Measurements from ENCODE around the gene SERPINA12. TPM values are rescaled to one million over a fixed set of nuclear protein-coding genes. Genes with fewer than 3 reads are reported as not detected.

SERPINA12 gene
- polyA plus RNA-seq, 1 donor from 2014 or later: not detected

DNA sequence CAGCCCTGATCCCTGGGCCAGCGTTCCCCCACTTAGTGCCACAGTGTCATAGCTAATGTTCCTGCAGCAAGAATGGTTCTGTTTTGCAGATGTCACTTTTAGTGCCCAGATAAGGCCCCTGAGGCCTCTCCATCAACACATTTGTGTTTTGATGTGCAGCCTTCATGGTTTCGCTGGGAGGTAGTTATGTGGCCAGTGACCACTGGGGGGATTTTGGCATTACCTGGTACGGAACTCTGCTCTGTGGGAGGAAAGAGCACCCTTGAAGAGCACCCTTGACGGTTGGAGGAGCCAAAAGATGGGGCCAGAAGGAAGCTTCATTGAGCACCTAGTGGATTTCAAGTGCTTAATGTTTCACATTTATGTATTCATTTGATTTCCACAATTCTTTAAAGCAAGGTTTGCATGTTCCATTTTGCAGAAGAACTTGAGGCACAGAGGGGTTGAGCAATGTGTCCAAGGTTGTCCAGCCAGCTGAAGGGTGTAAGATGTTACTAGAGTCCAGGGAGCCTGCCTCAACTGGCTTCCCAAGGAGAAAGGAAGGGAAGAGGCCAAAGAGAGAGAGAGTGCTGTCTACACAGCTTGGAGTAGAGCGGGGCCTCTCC is 69.7 kb downstream of the SERPINA12 start:
- H3K4me3 ChIP-seq (ENCODE audit: low read length): no peak overlapping the region
- H2AFZ ChIP-seq (ENCODE audit: low read depth, low read length): no peak overlapping the region
- H3K4me2 ChIP-seq (ENCODE audit: low read length): no peak overlapping the region
- no peaks in the 10 kb centered on the region for H3F3A ChIP-seq (ENCODE audit: insufficient read depth, low read length, poor library complexity, severe bottlenecking)
- no peaks in the 10 kb centered on the region for H3K9me3 ChIP-seq (ENCODE audit: low read length)
- H3K27ac ChIP-seq (ENCODE audit: low read length): no peak overlapping the region
- no peak for TF ChIP-seq POLR2AphosphoS5 (IDR thresholded peaks at IDR 0.05)
- TF ChIP-seq, protein P1, sequence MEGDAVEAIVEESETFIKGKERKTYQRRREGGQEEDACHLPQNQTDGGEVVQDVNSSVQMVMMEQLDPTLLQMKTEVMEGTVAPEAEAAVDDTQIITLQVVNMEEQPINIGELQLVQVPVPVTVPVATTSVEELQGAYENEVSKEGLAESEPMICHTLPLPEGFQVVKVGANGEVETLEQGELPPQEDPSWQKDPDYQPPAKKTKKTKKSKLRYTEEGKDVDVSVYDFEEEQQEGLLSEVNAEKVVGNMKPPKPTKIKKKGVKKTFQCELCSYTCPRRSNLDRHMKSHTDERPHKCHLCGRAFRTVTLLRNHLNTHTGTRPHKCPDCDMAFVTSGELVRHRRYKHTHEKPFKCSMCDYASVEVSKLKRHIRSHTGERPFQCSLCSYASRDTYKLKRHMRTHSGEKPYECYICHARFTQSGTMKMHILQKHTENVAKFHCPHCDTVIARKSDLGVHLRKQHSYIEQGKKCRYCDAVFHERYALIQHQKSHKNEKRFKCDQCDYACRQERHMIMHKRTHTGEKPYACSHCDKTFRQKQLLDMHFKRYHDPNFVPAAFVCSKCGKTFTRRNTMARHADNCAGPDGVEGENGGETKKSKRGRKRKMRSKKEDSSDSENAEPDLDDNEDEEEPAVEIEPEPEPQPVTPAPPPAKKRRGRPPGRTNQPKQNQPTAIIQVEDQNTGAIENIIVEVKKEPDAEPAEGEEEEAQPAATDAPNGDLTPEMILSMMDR (IDR thresholded peaks at IDR 0.05; ENCODE audit: poor library complexity, severe bottlenecking): no peak
- no peak for TF ChIP-seq TAF1 (IDR thresholded peaks at IDR 0.05; ENCODE audit: low read depth)
- TF ChIP-seq EZH2 (IDR thresholded peaks at IDR 0.05; ENCODE audit: borderline replicate concordance, insufficient read depth, low read length, poor library complexity, severe bottlenecking): no peak
- TF ChIP-seq MXI1 (conservative IDR thresholded peaks at IDR 0.05; ENCODE audit: poor library complexity, severe bottlenecking): no peak
- TF ChIP-seq EP300 (conservative IDR thresholded peaks at IDR 0.05; ENCODE audit: poor library complexity, severe bottlenecking): no peak
- no peak for TF ChIP-seq SMC3 (conservative IDR thresholded peaks at IDR 0.05; ENCODE audit: poor library complexity)
- no peak for TF ChIP-seq RAD21 (conservative IDR thresholded peaks at IDR 0.05)
- TF ChIP-seq, protein P2, sequence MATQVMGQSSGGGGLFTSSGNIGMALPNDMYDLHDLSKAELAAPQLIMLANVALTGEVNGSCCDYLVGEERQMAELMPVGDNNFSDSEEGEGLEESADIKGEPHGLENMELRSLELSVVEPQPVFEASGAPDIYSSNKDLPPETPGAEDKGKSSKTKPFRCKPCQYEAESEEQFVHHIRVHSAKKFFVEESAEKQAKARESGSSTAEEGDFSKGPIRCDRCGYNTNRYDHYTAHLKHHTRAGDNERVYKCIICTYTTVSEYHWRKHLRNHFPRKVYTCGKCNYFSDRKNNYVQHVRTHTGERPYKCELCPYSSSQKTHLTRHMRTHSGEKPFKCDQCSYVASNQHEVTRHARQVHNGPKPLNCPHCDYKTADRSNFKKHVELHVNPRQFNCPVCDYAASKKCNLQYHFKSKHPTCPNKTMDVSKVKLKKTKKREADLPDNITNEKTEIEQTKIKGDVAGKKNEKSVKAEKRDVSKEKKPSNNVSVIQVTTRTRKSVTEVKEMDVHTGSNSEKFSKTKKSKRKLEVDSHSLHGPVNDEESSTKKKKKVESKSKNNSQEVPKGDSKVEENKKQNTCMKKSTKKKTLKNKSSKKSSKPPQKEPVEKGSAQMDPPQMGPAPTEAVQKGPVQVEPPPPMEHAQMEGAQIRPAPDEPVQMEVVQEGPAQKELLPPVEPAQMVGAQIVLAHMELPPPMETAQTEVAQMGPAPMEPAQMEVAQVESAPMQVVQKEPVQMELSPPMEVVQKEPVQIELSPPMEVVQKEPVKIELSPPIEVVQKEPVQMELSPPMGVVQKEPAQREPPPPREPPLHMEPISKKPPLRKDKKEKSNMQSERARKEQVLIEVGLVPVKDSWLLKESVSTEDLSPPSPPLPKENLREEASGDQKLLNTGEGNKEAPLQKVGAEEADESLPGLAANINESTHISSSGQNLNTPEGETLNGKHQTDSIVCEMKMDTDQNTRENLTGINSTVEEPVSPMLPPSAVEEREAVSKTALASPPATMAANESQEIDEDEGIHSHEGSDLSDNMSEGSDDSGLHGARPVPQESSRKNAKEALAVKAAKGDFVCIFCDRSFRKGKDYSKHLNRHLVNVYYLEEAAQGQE (IDR thresholded peaks at IDR 0.05; ENCODE audit: borderline replicate concordance): no peak
- no peaks in the 10 kb centered on the region for H3K36me3 ChIP-seq (ENCODE audit: insufficient read depth, low read length)
- H3K9ac ChIP-seq (ENCODE audit: low read length): no peak overlapping the region
- H4K20me1 ChIP-seq (ENCODE audit: insufficient read depth): no peaks in the 10 kb centered on the region
- no peaks in the 10 kb centered on the region for H3K27me3 ChIP-seq (ENCODE audit: insufficient read depth, low read depth, low read length)
- H3K9me2 ChIP-seq (ENCODE audit: insufficient read depth, low read length): no peaks in the 10 kb centered on the region
- no peaks in the 10 kb centered on the region for H3K79me2 ChIP-seq (replicated peaks; ENCODE audit: insufficient read depth, low read length)

Other genes with a start within 250 kb of the SERPINA12 start
- gene SERPINA10, start 216.2 kb downstream of the SERPINA12 start, polyA plus RNA-seq: not detected in 2 replicates
- gene SERPINA6, start 186.1 kb downstream of the SERPINA12 start, polyA plus RNA-seq: not detected in 2 replicates
- not detected in 2 replicates for gene SERPINA2, start 142.8 kb downstream of the SERPINA12 start, polyA plus RNA-seq
- gene SERPINA1, start 120.9 kb downstream of the SERPINA12 start, polyA plus RNA-seq: not detected in 2 replicates
- not detected in 2 replicates for gene SERPINA11, start 56.7 kb downstream of the SERPINA12 start, polyA plus RNA-seq
- not detected in 2 replicates for gene SERPINA9, start 33.3 kb downstream of the SERPINA12 start, polyA plus RNA-seq
- gene SERPINA4, start 52.0 kb upstream of the SERPINA12 start, polyA plus RNA-seq: not detected in 2 replicates
- 4.7 TPM in 1 of 2 replicates, not detected in the other for gene SERPINA5, start 72.0 kb upstream of the SERPINA12 start, polyA plus RNA-seq
- not detected in 2 replicates for gene SERPINA3, start 102.9 kb upstream of the SERPINA12 start, polyA plus RNA-seq

All from neural cell (in vitro differentiated cells).